HEK293 (cell line): ENCODE results near the gene RNF149.

Experiments
- SCRT2 ChIP-seq: fragments of 450-650 bp; formaldehyde crosslinking; IDR thresholded peaks from 2 replicates; pipeline ENCODE4 v1.5.1; 2016; ENCODE audit warnings: missing biosample characterization, missing genetic modification characterization
- ZBTB8A ChIP-seq: fragments of 450-650 bp; formaldehyde crosslinking; IDR thresholded peaks from 2 replicates; pipeline ENCODE4 v1.5.1; 2016; ENCODE audit warnings: missing biosample characterization, missing genetic modification characterization
- ZNF629 ChIP-seq: fragments of 450-650 bp; formaldehyde crosslinking; IDR thresholded peaks from 2 replicates; pipeline ENCODE4 v1.5.1; 2017; ENCODE audit warnings: missing biosample characterization, missing genetic modification characterization
- ZNF707 ChIP-seq: fragments of 450-650 bp; formaldehyde crosslinking; IDR thresholded peaks from 2 replicates; pipeline ENCODE4 v1.5.1; 2016; ENCODE audit warnings: missing biosample characterization, missing genetic modification characterization
- TF ChIP-seq, protein P1 (sequence below): fragments of 450-650 bp; formaldehyde crosslinking; IDR thresholded peaks from 2 replicates; pipeline ENCODE4 v1.5.1; 2016; ENCODE audit warnings: missing biosample characterization, missing genetic modification characterization

DNA sequence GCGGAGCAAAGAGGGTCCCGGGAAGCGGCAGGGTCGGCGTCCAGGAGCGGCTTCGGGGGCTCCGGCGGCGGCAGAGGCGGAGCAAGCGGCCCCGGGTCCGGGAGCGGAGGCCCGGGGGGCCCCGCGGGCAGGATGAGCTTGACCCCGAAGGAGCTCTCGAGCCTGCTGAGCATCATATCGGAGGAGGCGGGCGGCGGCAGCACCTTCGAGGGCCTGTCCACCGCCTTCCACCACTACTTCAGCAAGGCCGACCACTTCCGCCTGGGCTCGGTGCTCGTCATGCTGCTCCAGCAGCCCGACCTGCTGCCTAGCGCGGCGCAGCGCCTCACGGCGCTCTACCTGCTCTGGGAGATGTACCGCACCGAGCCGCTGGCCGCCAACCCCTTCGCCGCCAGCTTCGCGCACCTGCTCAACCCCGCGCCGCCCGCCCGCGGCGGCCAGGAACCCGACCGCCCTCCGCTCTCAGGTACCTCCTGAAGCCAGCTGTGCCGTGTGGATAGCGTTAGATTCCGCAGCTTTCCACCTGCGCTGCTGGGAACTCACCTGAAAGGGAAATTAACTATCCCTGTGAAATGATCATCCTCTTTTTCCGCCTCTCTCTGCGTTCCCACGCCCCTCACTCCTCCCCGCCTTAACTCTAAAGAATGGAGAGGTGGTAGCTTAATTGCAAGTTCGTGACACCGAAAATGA, 55.3 kb downstream of the RNF149 start:
- no peak for TF ChIP-seq ZBTB8A (tag by site-specific recombination)
- TF ChIP-seq ZNF707 (tag by site-specific recombination) = no peak
- TF ChIP-seq, protein P1, sequence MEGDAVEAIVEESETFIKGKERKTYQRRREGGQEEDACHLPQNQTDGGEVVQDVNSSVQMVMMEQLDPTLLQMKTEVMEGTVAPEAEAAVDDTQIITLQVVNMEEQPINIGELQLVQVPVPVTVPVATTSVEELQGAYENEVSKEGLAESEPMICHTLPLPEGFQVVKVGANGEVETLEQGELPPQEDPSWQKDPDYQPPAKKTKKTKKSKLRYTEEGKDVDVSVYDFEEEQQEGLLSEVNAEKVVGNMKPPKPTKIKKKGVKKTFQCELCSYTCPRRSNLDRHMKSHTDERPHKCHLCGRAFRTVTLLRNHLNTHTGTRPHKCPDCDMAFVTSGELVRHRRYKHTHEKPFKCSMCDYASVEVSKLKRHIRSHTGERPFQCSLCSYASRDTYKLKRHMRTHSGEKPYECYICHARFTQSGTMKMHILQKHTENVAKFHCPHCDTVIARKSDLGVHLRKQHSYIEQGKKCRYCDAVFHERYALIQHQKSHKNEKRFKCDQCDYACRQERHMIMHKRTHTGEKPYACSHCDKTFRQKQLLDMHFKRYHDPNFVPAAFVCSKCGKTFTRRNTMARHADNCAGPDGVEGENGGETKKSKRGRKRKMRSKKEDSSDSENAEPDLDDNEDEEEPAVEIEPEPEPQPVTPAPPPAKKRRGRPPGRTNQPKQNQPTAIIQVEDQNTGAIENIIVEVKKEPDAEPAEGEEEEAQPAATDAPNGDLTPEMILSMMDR (tag by site-specific recombination) = peak; percentile 18; the same call in 1 of the 2 replicates
- no peak for TF ChIP-seq SCRT2 (tag by site-specific recombination)
- no peak for TF ChIP-seq ZNF629 (tag by site-specific recombination)
